ENCODE data around the gene ZNF823.

- no peak for TF ChIP-seq CTCF (IDR thresholded peaks at IDR 0.05)
- TF ChIP-seq POLR2A (IDR thresholded peaks at IDR 0.05): no peak
Observed at GRCh38 chr19:11722414-11722813, 16.3 kb downstream of the ZNF823 start.
